ENCODE results near the gene LGALS7B. TPM values are rescaled to one million over a fixed set of nuclear protein-coding genes. Genes with fewer than 3 reads are reported as not detected.

The LGALS7B gene
- total RNA-seq, result not detected
- 1 to 10 TPM in 4 of 6 donors, under 1 TPM in 2; 0.49 to 2.0 (median 1.4) TPM for polyA plus RNA-seq (ENCODE audit: insufficient read length in 6 of 6)
- long read RNA-seq, donor 1, result 0 reads
- long read RNA-seq, donor 2, result 0 reads
- long read RNA-seq, donor 3, partial matches to known transcripts, result 0 of 1 reads
- long read RNA-seq, donor 3, other reads (novel, unspliced or antisense), result 0 of 1 reads
- long read RNA-seq, donor 4, result 0 reads
- long read RNA-seq, donor 5, partial matches to known transcripts, result 0 of 1 reads
- long read RNA-seq, donor 5, other reads (novel, unspliced or antisense), result 0 of 1 reads
- long read RNA-seq, donor 6, partial matches to known transcripts, result 0 of 1 reads
- long read RNA-seq, donor 6, other reads (novel, unspliced or antisense), result 0 of 1 reads
- long read RNA-seq, donor 7, partial matches to known transcripts, result 0 of 2 reads
- long read RNA-seq, donor 7, other reads (novel, unspliced or antisense), result 0 of 2 reads
- long read RNA-seq, donor 8, result 0 reads
- long read RNA-seq, donor 9, result 0 reads
- long read RNA-seq, donor 10, partial matches to known transcripts, result 0 of 2 reads
- long read RNA-seq, donor 10, other reads (novel, unspliced or antisense), result 0 of 2 reads
- long read RNA-seq, donor 11, result 0 reads
- long read RNA-seq, donor 12, result 0 reads

- Histone ChIP-seq H3K36me3 (no peaks in the 10 kb centered on the region), H3K4me1 (peaks cover 0 to 8% of the 10 kb centered on the region in 2 donors), H3K27ac (no peak within 1 kb of the TSS), H3K9me3 (no peaks in the 10 kb centered on the region), H3K4me3 (no peak within 1 kb of the TSS), H3K27me3 (no peaks in the 10 kb centered on the region)
- intact Hi-C loops (cut with DNase I), result no loop called here
- DNase-seq (no peak), ATAC-seq (no peak)
- TF ChIP-seq, protein P1, sequence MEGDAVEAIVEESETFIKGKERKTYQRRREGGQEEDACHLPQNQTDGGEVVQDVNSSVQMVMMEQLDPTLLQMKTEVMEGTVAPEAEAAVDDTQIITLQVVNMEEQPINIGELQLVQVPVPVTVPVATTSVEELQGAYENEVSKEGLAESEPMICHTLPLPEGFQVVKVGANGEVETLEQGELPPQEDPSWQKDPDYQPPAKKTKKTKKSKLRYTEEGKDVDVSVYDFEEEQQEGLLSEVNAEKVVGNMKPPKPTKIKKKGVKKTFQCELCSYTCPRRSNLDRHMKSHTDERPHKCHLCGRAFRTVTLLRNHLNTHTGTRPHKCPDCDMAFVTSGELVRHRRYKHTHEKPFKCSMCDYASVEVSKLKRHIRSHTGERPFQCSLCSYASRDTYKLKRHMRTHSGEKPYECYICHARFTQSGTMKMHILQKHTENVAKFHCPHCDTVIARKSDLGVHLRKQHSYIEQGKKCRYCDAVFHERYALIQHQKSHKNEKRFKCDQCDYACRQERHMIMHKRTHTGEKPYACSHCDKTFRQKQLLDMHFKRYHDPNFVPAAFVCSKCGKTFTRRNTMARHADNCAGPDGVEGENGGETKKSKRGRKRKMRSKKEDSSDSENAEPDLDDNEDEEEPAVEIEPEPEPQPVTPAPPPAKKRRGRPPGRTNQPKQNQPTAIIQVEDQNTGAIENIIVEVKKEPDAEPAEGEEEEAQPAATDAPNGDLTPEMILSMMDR (IDR thresholded peaks at IDR 0.05), result no peak
These were observed at the start of gene LGALS7B for GRCh38 chr19:38788478-38789243. Gene LGALS7B (plus strand): TSS chr19:38789200. CDS start chr19:38789227, 27 bp downstream.

DNA sequence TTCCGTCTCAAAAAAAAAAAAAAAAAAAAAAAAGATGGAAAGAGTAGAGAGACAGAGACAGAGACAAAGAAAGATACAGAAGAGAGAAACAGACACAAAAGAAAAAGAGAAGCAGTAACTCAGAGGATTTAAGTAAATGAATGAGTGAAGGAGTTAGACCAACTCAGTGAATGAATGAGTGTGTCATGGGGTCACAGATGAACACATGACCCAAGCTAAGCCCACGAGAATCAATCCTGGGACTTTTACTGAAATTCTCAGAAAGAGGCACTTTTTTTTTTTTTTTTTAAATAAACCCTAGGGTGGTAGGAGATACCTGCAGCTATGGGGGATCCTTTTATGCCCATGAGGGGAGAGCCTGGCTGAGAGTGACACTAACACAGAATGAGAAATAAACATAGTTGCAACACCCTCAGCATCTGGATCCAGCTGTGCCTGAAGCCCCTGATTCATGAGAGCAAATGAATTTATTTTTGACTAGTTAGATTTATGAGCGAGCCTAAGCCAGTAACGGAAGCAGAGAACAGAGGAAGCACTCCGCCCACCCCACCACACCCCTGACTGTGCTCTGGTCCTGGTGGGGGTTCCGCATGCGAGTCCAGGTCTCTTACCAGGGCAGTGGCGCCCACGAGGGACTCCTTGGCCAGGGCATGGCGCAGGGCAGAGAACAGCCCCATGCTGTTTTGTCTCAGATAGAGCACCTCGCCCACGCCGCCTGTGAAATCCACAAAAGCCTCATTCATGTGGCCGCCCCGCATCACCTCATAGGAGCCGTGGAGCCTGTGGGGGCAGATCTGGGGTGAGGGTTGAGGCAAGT is 49.4 kb upstream of the LGALS7B start:
- DNase-seq (peak in 1 of 4 donors; percentile 76), ATAC-seq (no peak)
- H3K4me3 ChIP-seq, result no peak overlapping the region
- intact Hi-C loops (cut with DNase I), result no loop called here
- TF ChIP-seq, protein P1 (IDR thresholded peaks at IDR 0.05), result no peak
- peaks cover 0 to 20% of the 10 kb centered on the region in 2 donors for H3K27me3 ChIP-seq
- H3K9me3 ChIP-seq, result no peaks in the 10 kb centered on the region
- peaks cover 0 to 16% of the 10 kb centered on the region in 2 donors for H3K4me1 ChIP-seq
- H3K36me3 ChIP-seq, result no peaks in the 10 kb centered on the region
- no peak overlapping the region for H3K27ac ChIP-seq

DNA sequence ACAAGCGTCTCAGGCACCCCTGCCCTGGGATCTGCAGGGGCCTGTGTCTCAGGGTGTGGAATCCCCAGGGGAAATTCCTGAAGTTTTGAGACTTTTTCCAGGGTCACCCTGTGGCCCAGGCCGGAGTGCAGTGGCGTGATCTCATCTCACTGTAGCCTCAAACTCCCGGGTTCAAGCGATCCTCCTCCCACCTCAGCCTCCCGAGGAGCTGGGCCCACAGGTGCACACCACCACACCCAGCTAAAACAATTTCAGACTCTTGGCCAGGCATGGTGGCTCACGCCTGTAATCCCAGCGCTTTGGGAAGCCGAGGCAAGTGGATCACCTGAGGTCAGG is 48.8 kb upstream of the LGALS7B start:
- Histone ChIP-seq H3K9me3 (no peaks in the 10 kb centered on the region), H3K27ac (no peak overlapping the region), H3K4me3 (no peak overlapping the region), H3K27me3 (peaks cover 0 to 20% of the 10 kb centered on the region in 2 donors), H3K4me1 (peaks cover 0 to 10% of the 10 kb centered on the region in 2 donors), H3K36me3 (no peaks in the 10 kb centered on the region)
- no peak for ATAC-seq
- intact Hi-C loops (cut with DNase I), result no loop called here
- TF ChIP-seq, protein P1 (IDR thresholded peaks at IDR 0.05), result no peak
- no peak for DNase-seq

DNA sequence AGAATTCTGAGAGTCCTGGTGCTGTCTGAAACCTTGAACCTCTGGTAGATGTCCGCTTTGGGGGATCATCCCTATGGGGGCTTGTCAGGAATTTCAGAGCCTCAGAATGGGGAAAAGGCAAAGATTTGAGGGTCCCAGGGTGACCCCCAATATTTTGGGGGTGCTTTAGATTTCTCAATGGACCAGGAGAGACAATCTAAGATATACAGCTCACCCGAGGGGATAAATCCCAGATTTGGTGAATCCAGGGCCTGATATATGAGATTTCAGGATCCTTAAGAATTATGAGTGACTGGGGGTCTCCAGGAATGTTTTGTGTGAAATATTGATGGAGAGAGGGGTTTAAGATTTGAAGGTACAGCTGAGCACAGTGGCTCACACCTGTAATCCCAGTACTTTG is 48.1 kb upstream of the LGALS7B start:
- TF ChIP-seq, protein P1 (IDR thresholded peaks at IDR 0.05), result no peak
- H3K4me3 ChIP-seq, result no peak overlapping the region
- H3K9me3 ChIP-seq, result no peaks in the 10 kb centered on the region
- intact Hi-C loops (cut with DNase I), result no loop called here
- H3K4me1 ChIP-seq, result peaks cover 0 to 8% of the 10 kb centered on the region in 2 donors
- DNase-seq (no peak), ATAC-seq (no peak)
- no peaks in the 10 kb centered on the region for H3K36me3 ChIP-seq
- H3K27ac ChIP-seq, result no peak overlapping the region
- peaks cover 0 to 20% of the 10 kb centered on the region in 2 donors for H3K27me3 ChIP-seq

Measured in left lung (tissue), 14 donors.